Measurements from ENCODE around the gene CLIP4. TPM values are rescaled to one million over a fixed set of nuclear protein-coding genes. Genes with fewer than 3 reads are reported as not detected.

The CLIP4 gene
- total RNA-seq, 3 donors from 2014 or later (not counting 1 experiment from before 2014, with no cell fraction given) = 56.8 to 88.0 (median 72.6) TPM

GRCh38 chr2:29175338-29175737 is 60.1 kb downstream of the CLIP4 start:
- Histone ChIP-seq H3K4me1 (ENCODE audit: control insufficient read depth, insufficient read depth, low read length) (no peaks in the 10 kb centered on the region), H3K27me3 (ENCODE audit: control insufficient read depth, insufficient read depth, low read length) (no peaks in the 10 kb centered on the region), H3K4me3 (ENCODE audit: low read length) (no peak overlapping the region), H3K36me3 (ENCODE audit: control insufficient read depth, insufficient read depth, low read length) (peaks cover 38% of the 10 kb centered on the region), H3K9me3 (ENCODE audit: control insufficient read depth, insufficient read depth, low read length) (no peaks in the 10 kb centered on the region), H3K27ac (ENCODE audit: low read length) (no peak overlapping the region)
- Mint-ChIP-seq H3K4me1 (peaks cover 11 to 15% of the 10 kb centered on the region in 2 donors), H3K4me3 (no peak overlapping the region), H3K27ac (peak overlapping the region in 1 of 2 donors; percentile 5), H3K27me3 (ENCODE audit: low read depth in 2 of 2) (no peaks in the 10 kb centered on the region), H3K36me3 (peaks cover 16% of the 10 kb centered on the region), H3K9me3 (no peaks in the 10 kb centered on the region)
- 100% methylated on average over 1 of the region's 3 CpGs for WGBS (ENCODE audit: insufficient coverage)
- intact Hi-C loops (cut with micrococcal nuclease) = no loop called here
- no peak for ATAC-seq
- no peak for TF ChIP-seq CTCF (IDR thresholded peaks at IDR 0.05)
- no peak for DNase-seq

GRCh38 chr2:29182334-29182733 is 67.1 kb downstream of the CLIP4 start:
- H3K4me1 Mint-ChIP-seq = no peaks in the 10 kb centered on the region
- ATAC-seq = no peak
- H3K27me3 Mint-ChIP-seq (ENCODE audit: low read depth in 2 of 2) = no peaks in the 10 kb centered on the region
- H3K4me3 Mint-ChIP-seq = no peak overlapping the region
- no peaks in the 10 kb centered on the region for H3K9me3 ChIP-seq (ENCODE audit: control insufficient read depth, insufficient read depth, low read length)
- peaks cover 40% of the 10 kb centered on the region for H3K36me3 ChIP-seq (ENCODE audit: control insufficient read depth, insufficient read depth, low read length)
- H3K4me1 ChIP-seq (ENCODE audit: control insufficient read depth, insufficient read depth, low read length) = no peaks in the 10 kb centered on the region
- H3K27ac ChIP-seq (ENCODE audit: low read length) = no peak overlapping the region
- no peak overlapping the region for H3K4me3 ChIP-seq (ENCODE audit: low read length)
- DNase-seq = no peak
- TF ChIP-seq CTCF (IDR thresholded peaks at IDR 0.05) = no peak
- 92% methylated on average over 1 of the region's 1 CpG for WGBS (ENCODE audit: insufficient coverage)
- peaks cover 8% of the 10 kb centered on the region for H3K36me3 Mint-ChIP-seq
- no peaks in the 10 kb centered on the region for H3K9me3 Mint-ChIP-seq
- intact Hi-C loops (cut with micrococcal nuclease) = no loop called here
- H3K27ac Mint-ChIP-seq = no peak overlapping the region
- H3K27me3 ChIP-seq (ENCODE audit: control insufficient read depth, insufficient read depth, low read length) = no peaks in the 10 kb centered on the region

- H3K4me3 Mint-ChIP-seq = no peak overlapping the region
- no peak for ATAC-seq
- H3K9me3 Mint-ChIP-seq = no peaks in the 10 kb centered on the region
- H3K4me1 Mint-ChIP-seq = no peaks in the 10 kb centered on the region
- H3K9me3 ChIP-seq (ENCODE audit: control insufficient read depth, insufficient read depth, low read length) = no peaks in the 10 kb centered on the region
- TF ChIP-seq CTCF (IDR thresholded peaks at IDR 0.05) = no peak
- no peaks in the 10 kb centered on the region for H3K27me3 ChIP-seq (ENCODE audit: control insufficient read depth, insufficient read depth, low read length)
- H3K36me3 Mint-ChIP-seq = peaks cover 14% of the 10 kb centered on the region
- H3K27me3 Mint-ChIP-seq (ENCODE audit: low read depth in 2 of 2) = no peaks in the 10 kb centered on the region
- peaks cover 39% of the 10 kb centered on the region for H3K36me3 ChIP-seq (ENCODE audit: control insufficient read depth, insufficient read depth, low read length)
- no peaks in the 10 kb centered on the region for H3K4me1 ChIP-seq (ENCODE audit: control insufficient read depth, insufficient read depth, low read length)
- H3K4me3 ChIP-seq (ENCODE audit: low read length) = no peak overlapping the region
- H3K27ac Mint-ChIP-seq = no peak overlapping the region
- H3K27ac ChIP-seq (ENCODE audit: low read length) = no peak overlapping the region
- DNase-seq = no peak
- intact Hi-C loops (cut with micrococcal nuclease) = no loop called here
These were observed 67.7 kb downstream of the CLIP4 start for GRCh38 chr2:29182920-29183319.

- no peaks in the 10 kb centered on the region for H3K4me1 Mint-ChIP-seq
- intact Hi-C loops (cut with micrococcal nuclease) = no loop called here
- no peaks in the 10 kb centered on the region for H3K27me3 Mint-ChIP-seq (ENCODE audit: low read depth in 2 of 2)
These were observed 69.3 kb downstream of the CLIP4 start for GRCh38 chr2:29184531-29184930.

More at GRCh38 chr2:29184531-29184930, 69.3 kb downstream of the CLIP4 start:
- Histone ChIP-seq H3K27me3 (ENCODE audit: control insufficient read depth, insufficient read depth, low read length) (no peaks in the 10 kb centered on the region), H3K4me3 (ENCODE audit: low read length) (no peak overlapping the region), H3K4me1 (ENCODE audit: control insufficient read depth, insufficient read depth, low read length) (no peaks in the 10 kb centered on the region), H3K36me3 (ENCODE audit: control insufficient read depth, insufficient read depth, low read length) (peaks cover 38% of the 10 kb centered on the region), H3K9me3 (ENCODE audit: control insufficient read depth, insufficient read depth, low read length) (no peaks in the 10 kb centered on the region), H3K27ac (ENCODE audit: low read length) (no peak overlapping the region)
- peaks cover 15% of the 10 kb centered on the region for H3K36me3 Mint-ChIP-seq
- no peak overlapping the region for H3K4me3 Mint-ChIP-seq
- TF ChIP-seq CTCF (IDR thresholded peaks at IDR 0.05) = no peak
- ATAC-seq = no peak
- no peak for DNase-seq
- no peaks in the 10 kb centered on the region for H3K9me3 Mint-ChIP-seq
- 96% methylated on average over 3 of the region's 6 CpGs for WGBS (ENCODE audit: insufficient coverage)
- H3K27ac Mint-ChIP-seq = no peak overlapping the region
